ENCODE measurements around the gene LAMA3. TPM values are rescaled to one million over a fixed set of nuclear protein-coding genes. Genes with fewer than 3 reads are reported as not detected.

LAMA3 gene
- total and polyA plus RNA-seq, 4 donors, result 0.26 to 3.9 (median 0.37) TPM

DNA sequence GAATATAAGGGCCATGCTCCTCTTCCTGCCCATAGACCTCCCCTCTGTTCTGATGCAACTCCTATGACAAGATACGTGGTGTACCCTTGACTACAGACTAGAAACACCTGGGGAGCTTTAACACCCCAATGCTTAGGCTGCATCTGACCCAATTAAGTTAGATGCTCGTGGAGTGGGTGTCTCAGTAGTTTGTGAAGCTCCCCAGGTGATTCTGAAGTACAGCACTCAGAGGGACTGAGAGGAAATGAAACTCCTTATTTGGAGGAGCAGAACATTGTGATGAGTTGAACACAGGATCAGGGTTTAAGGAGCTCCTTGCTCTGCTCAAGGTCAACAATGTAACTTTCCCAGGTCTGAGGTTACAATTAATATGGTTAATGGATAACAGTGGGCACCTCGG lies 245.0 kb downstream of the LAMA3 start:
- TF ChIP-seq, protein P1, sequence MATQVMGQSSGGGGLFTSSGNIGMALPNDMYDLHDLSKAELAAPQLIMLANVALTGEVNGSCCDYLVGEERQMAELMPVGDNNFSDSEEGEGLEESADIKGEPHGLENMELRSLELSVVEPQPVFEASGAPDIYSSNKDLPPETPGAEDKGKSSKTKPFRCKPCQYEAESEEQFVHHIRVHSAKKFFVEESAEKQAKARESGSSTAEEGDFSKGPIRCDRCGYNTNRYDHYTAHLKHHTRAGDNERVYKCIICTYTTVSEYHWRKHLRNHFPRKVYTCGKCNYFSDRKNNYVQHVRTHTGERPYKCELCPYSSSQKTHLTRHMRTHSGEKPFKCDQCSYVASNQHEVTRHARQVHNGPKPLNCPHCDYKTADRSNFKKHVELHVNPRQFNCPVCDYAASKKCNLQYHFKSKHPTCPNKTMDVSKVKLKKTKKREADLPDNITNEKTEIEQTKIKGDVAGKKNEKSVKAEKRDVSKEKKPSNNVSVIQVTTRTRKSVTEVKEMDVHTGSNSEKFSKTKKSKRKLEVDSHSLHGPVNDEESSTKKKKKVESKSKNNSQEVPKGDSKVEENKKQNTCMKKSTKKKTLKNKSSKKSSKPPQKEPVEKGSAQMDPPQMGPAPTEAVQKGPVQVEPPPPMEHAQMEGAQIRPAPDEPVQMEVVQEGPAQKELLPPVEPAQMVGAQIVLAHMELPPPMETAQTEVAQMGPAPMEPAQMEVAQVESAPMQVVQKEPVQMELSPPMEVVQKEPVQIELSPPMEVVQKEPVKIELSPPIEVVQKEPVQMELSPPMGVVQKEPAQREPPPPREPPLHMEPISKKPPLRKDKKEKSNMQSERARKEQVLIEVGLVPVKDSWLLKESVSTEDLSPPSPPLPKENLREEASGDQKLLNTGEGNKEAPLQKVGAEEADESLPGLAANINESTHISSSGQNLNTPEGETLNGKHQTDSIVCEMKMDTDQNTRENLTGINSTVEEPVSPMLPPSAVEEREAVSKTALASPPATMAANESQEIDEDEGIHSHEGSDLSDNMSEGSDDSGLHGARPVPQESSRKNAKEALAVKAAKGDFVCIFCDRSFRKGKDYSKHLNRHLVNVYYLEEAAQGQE (IDR thresholded peaks at IDR 0.05), result no peak
- TF ChIP-seq JUND (IDR thresholded peaks at IDR 0.05), result no peak
- TF ChIP-seq, protein P2, sequence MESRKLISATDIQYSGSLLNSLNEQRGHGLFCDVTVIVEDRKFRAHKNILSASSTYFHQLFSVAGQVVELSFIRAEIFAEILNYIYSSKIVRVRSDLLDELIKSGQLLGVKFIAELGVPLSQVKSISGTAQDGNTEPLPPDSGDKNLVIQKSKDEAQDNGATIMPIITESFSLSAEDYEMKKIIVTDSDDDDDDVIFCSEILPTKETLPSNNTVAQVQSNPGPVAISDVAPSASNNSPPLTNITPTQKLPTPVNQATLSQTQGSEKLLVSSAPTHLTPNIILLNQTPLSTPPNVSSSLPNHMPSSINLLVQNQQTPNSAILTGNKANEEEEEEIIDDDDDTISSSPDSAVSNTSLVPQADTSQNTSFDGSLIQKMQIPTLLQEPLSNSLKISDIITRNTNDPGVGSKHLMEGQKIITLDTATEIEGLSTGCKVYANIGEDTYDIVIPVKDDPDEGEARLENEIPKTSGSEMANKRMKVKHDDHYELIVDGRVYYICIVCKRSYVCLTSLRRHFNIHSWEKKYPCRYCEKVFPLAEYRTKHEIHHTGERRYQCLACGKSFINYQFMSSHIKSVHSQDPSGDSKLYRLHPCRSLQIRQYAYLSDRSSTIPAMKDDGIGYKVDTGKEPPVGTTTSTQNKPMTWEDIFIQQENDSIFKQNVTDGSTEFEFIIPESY (IDR thresholded peaks at IDR 0.05), result no peak
- no peak for TF ChIP-seq HNF4A (conservative IDR thresholded peaks at IDR 0.05)
- TF ChIP-seq RXRA (IDR thresholded peaks at IDR 0.05), result no peak
- no peak for TF ChIP-seq NR2F2 (IDR thresholded peaks at IDR 0.05)
- TF ChIP-seq, protein P3, sequence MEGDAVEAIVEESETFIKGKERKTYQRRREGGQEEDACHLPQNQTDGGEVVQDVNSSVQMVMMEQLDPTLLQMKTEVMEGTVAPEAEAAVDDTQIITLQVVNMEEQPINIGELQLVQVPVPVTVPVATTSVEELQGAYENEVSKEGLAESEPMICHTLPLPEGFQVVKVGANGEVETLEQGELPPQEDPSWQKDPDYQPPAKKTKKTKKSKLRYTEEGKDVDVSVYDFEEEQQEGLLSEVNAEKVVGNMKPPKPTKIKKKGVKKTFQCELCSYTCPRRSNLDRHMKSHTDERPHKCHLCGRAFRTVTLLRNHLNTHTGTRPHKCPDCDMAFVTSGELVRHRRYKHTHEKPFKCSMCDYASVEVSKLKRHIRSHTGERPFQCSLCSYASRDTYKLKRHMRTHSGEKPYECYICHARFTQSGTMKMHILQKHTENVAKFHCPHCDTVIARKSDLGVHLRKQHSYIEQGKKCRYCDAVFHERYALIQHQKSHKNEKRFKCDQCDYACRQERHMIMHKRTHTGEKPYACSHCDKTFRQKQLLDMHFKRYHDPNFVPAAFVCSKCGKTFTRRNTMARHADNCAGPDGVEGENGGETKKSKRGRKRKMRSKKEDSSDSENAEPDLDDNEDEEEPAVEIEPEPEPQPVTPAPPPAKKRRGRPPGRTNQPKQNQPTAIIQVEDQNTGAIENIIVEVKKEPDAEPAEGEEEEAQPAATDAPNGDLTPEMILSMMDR (IDR thresholded peaks at IDR 0.05; ENCODE audit: low read depth, low read length, missing input control), result no peak
- TF ChIP-seq FOXA2 (IDR thresholded peaks at IDR 0.05), result no peak
- no peak for TF ChIP-seq SP1 (IDR thresholded peaks at IDR 0.05)
- no peak for TF ChIP-seq EGR1 (IDR thresholded peaks at IDR 0.05; ENCODE audit: low read depth in 2 of 2)
- TF ChIP-seq RAD21 (IDR thresholded peaks at IDR 0.05), result no peak
- TF ChIP-seq TAF1 (conservative IDR thresholded peaks at IDR 0.05), result no peak
- no peak for TF ChIP-seq YY1 (IDR thresholded peaks at IDR 0.05)
- TF ChIP-seq, protein P4, sequence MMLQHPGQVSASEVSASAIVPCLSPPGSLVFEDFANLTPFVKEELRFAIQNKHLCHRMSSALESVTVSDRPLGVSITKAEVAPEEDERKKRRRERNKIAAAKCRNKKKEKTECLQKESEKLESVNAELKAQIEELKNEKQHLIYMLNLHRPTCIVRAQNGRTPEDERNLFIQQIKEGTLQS (IDR thresholded peaks at IDR 0.05), result no peak
- 66% methylated on average over 3 of the region's 3 CpGs for WGBS
- Histone ChIP-seq H3K4me1 (ENCODE audit: control insufficient read depth in 4 of 4, insufficient read depth in 4 of 4, low read length in 3 of 4) (peaks cover 0 to 6% (median 0%) of the 10 kb centered on the region in 4 donors), H3K36me3 (ENCODE audit: control insufficient read depth in 4 of 4, insufficient read depth in 3 of 4, low read depth in 1 of 4, low read length in 3 of 4) (no peaks in the 10 kb centered on the region), H3K27ac (ENCODE audit: low read depth in 1 of 2, low read length in 2 of 2) (no peak overlapping the region), H3K9ac (ENCODE audit: low read depth in 1 of 2, low read length in 2 of 2) (no peak overlapping the region), H3K27me3 (ENCODE audit: control insufficient read depth in 4 of 4, insufficient read depth in 4 of 4, low read length in 3 of 4) (no peaks in the 10 kb centered on the region), H3K4me3 (ENCODE audit: low read depth in 1 of 3, low read length in 3 of 3) (no peak overlapping the region), H3K9me3 (ENCODE audit: control insufficient read depth in 4 of 4, low read length in 3 of 4) (no peaks in the 10 kb centered on the region)
- DNase-seq (ENCODE audit: low spot score), result no peak

DNA sequence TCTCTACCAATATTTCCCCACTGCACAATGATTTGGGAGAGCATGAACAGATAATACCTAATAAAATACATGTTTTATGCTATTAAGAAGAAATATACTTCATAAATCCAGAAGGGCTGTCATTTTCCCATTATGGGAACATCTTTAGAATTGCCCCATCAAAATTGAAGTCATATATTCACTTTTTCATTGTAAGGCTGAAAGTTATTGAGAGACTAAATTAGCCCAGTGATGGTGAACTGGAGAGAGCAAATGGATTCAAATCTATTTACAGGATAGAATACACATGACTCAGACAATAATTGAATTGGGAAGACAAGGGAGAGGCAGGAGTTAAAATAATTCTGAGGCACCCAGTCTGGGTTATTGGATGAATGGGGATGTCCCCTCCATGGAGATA lies 245.6 kb downstream of the LAMA3 start:
- H3K27me3 ChIP-seq (ENCODE audit: control insufficient read depth in 4 of 4, insufficient read depth in 4 of 4, low read length in 3 of 4), result no peaks in the 10 kb centered on the region
- H3K4me1 ChIP-seq (ENCODE audit: control insufficient read depth in 4 of 4, insufficient read depth in 4 of 4, low read length in 3 of 4), result peaks cover 0 to 5% (median 0%) of the 10 kb centered on the region in 4 donors
- no peak overlapping the region for H3K9ac ChIP-seq (ENCODE audit: low read depth in 1 of 2, low read length in 2 of 2)
- no peak for DNase-seq (ENCODE audit: low spot score)
- H3K9me3 ChIP-seq (ENCODE audit: control insufficient read depth in 4 of 4, low read length in 3 of 4), result no peaks in the 10 kb centered on the region
- TF ChIP-seq, protein P5, sequence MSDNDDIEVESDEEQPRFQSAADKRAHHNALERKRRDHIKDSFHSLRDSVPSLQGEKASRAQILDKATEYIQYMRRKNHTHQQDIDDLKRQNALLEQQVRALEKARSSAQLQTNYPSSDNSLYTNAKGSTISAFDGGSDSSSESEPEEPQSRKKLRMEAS (IDR thresholded peaks at IDR 0.05), result no peak
- TF ChIP-seq FOXA2 (IDR thresholded peaks at IDR 0.05) (no peak), GABPA (IDR thresholded peaks at IDR 0.05 in 1 of 2, conservative IDR thresholded peaks at IDR 0.05 in 1 of 2) (no peak), HNF4G (IDR thresholded peaks at IDR 0.05) (no peak), FOXA1 (IDR thresholded peaks at IDR 0.05) (no peak), HNF4A (conservative IDR thresholded peaks at IDR 0.05) (no peak), YY1 (IDR thresholded peaks at IDR 0.05) (no peak), SP1 (IDR thresholded peaks at IDR 0.05) (no peak), RAD21 (IDR thresholded peaks at IDR 0.05) (no peak), RXRA (IDR thresholded peaks at IDR 0.05) (no peak)
- TF ChIP-seq, protein P4 (IDR thresholded peaks at IDR 0.05), result no peak
- TF ChIP-seq, protein P3 (IDR thresholded peaks at IDR 0.05; ENCODE audit: low read depth, low read length, missing input control), result no peak
- no peaks in the 10 kb centered on the region for H3K36me3 ChIP-seq (ENCODE audit: control insufficient read depth in 4 of 4, insufficient read depth in 3 of 4, low read depth in 1 of 4, low read length in 3 of 4)
- no peak overlapping the region for H3K4me3 ChIP-seq (ENCODE audit: low read depth in 1 of 3, low read length in 3 of 3)
- H3K27ac ChIP-seq (ENCODE audit: low read depth in 1 of 2, low read length in 2 of 2), result no peak overlapping the region
